Measurements from ENCODE around the gene LYRM4.

DNA sequence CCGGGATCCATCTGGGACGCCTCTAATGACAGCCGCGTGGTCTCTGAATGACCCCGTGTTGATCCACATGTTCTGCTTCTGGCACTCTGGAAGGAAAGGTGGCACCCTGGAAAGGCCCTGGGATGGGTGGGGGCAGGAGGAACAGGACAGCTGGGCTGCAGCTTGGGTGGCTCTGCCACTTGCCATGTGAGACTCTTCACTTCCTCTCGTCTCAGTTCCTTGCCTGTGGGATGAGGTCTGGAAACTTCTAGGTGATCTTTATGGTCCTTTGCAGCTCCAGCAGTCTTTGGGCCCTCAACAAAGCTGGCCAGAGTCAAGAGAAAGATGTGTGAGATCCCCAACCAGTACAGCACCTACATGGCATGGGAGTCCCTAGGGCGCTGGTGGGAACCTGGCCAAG lies 149.1 kb downstream of the LYRM4 start:
- TF ChIP-seq, protein P1, sequence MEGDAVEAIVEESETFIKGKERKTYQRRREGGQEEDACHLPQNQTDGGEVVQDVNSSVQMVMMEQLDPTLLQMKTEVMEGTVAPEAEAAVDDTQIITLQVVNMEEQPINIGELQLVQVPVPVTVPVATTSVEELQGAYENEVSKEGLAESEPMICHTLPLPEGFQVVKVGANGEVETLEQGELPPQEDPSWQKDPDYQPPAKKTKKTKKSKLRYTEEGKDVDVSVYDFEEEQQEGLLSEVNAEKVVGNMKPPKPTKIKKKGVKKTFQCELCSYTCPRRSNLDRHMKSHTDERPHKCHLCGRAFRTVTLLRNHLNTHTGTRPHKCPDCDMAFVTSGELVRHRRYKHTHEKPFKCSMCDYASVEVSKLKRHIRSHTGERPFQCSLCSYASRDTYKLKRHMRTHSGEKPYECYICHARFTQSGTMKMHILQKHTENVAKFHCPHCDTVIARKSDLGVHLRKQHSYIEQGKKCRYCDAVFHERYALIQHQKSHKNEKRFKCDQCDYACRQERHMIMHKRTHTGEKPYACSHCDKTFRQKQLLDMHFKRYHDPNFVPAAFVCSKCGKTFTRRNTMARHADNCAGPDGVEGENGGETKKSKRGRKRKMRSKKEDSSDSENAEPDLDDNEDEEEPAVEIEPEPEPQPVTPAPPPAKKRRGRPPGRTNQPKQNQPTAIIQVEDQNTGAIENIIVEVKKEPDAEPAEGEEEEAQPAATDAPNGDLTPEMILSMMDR (IDR thresholded peaks at IDR 0.05; ENCODE audit: poor library complexity, severe bottlenecking): no peak
- TF ChIP-seq REST (IDR thresholded peaks at IDR 0.05; ENCODE audit: borderline replicate concordance): no peak
- no peak for TF ChIP-seq POLR2AphosphoS5 (IDR thresholded peaks at IDR 0.05)

Measured in neural cell (in vitro differentiated cells).